K562 (cell line): Measurements from ENCODE around the gene IDI1. TPM values are rescaled to one million over a fixed set of nuclear protein-coding genes. Genes with fewer than 3 reads are reported as not detected.
A peak's percentile ranks its signal among the peaks of the same experiment; 100 is the strongest.

ENCODE experiments used
- ARID1B ChIP-seq: fragments of 450-650 bp; IDR thresholded peaks from 2 replicates; pipeline ENCODE4 v1.6.1; 2016; ENCODE audit warnings: antibody characterized with exemption, mild to moderate bottlenecking, inconsistent platforms
- ARNT ChIP-seq, 2 experiments: fragments of 450-650 bp; IDR thresholded peaks; 2 replicates each; pipeline ENCODE4 v1.6.1; 2016; ENCODE audit warnings: mild to moderate bottlenecking in 1 of 2
- BRCA1 ChIP-seq, 2 experiments: fragments of 450-650 bp in 1 of 2; sonication (generic) in 1 of 2; formaldehyde crosslinking in 1 of 2; IDR thresholded peaks; 2 replicates each; pipeline versions ENCODE4 v1.5.0 to v1.6.1; 2017 to 2020; ENCODE audit warnings: mild to moderate bottlenecking in 1 of 2, missing genetic modification reagents in 1 of 2
- DDX20 ChIP-seq: fragments of 450-650 bp; IDR thresholded peaks from 2 replicates; pipeline ENCODE4 v1.6.1; 2016; ENCODE audit warnings: missing genetic modification characterization, low read depth, mild to moderate bottlenecking, missing compliant biosample characterization, moderate library complexity
- JUN ChIP-seq, 2 experiments: sonication (generic) in 1 of 2; formaldehyde crosslinking in 1 of 2; IDR thresholded peaks; 2 replicates each; pipeline versions ENCODE4 v1.6.1 to v1.8.0; 2012 to 2022; ENCODE audit warnings: borderline replicate concordance in 2 of 2, mild to moderate bottlenecking in 2 of 2, improper control_type of control experiment in 1 of 2, low read depth in 1 of 2, low read length in 1 of 2, missing genetic modification reagents in 1 of 2
- MED1 ChIP-seq: sonication (generic); formaldehyde crosslinking; IDR thresholded peaks from 2 replicates; pipeline ENCODE4 v1.8.1; 2023; ENCODE audit warnings: missing genetic modification reagents, borderline replicate concordance
- SAP30 ChIP-seq: fragments of 200-600 bp; sonication (generic); IDR thresholded peaks from 2 replicates; pipeline ENCODE4 v1.6.1; 2012; ENCODE audit warnings: borderline replicate concordance, low read depth, mild to moderate bottlenecking, moderate library complexity, low read length, control low read depth, inconsistent platforms; ENCODE audit not compliant: insufficient read depth, poor library complexity, severe bottlenecking
- SRSF7 ChIP-seq: fragments of 200-400 bp; formaldehyde crosslinking; optimal IDR thresholded peaks from 2 replicates; pipeline ENCODE3; 2017; ENCODE audit warnings: mild to moderate bottlenecking, low read depth, low read length
- ZNF282 ChIP-seq: sonication (generic); formaldehyde crosslinking; IDR thresholded peaks from 2 replicates; pipeline ENCODE4 v1.8.1; 2023; ENCODE audit warnings: missing genetic modification reagents
- ZNF354B ChIP-seq: fragments of 250-450 bp; sonication (Bioruptor Pico); IDR thresholded peaks from 2 replicates; pipeline ENCODE4 v1.4.0; 2020
- polyA plus RNA-seq, 8 experiments: library from polyadenylated mRNA; depleted of rRNA in 4 of 8; stranded (reverse) in 5 of 8; unstranded in 3 of 8; fragments of >200 nt; fragmentation: Nextera tagmentation in 2 of 8; fragmentation: Illumina TruSeq in 1 of 8; extraction: Ambion mirVana in 2 of 8; extraction: Trizol in 1 of 8; gene quantifications; 2 replicates each; pipeline versions ENCODE4 v1.2.1 to v1.2.3, GENCODE V29; 2011 to 2014; ENCODE audit warnings: inconsistent platforms in 1 of 8, missing spikeins in 1 of 8
- total RNA-seq, 7 experiments: library from RNA; depleted of rRNA in 6 of 7; stranded (reverse); fragments of >200 nt in 6 of 7; fragmentation: Illumina TruSeq in 2 of 7; extraction: Trizol in 2 of 7; gene quantifications; 2 replicates each; pipeline versions ENCODE4 v1.2.1 to v1.2.3, GENCODE V29; 2011 to 2021; ENCODE audit warnings: low replicate concordance in 1 of 7
- TF ChIP-seq, protein P1 (sequence below), 2 experiments: IDR thresholded peaks in 1 of 2; conservative IDR thresholded peaks in 1 of 2; 2 replicates each; pipeline ENCODE4 v1.6.1; 2016; ENCODE audit warnings: low read depth in 2 of 2, mild to moderate bottlenecking in 1 of 2, missing compliant biosample characterization in 1 of 2, missing genetic modification characterization in 1 of 2, moderate library complexity in 1 of 2
- TF ChIP-seq, protein P2 (sequence below): fragments of 450-650 bp; IDR thresholded peaks from 2 replicates; pipeline ENCODE4 v1.6.1; 2016; ENCODE audit warnings: low read depth, mild to moderate bottlenecking, moderate library complexity
- TF ChIP-seq, protein P3 (sequence below): sonication (generic); formaldehyde crosslinking; IDR thresholded peaks from 2 replicates; pipeline ENCODE4 v1.8.0; 2023; ENCODE audit warnings: mild to moderate bottlenecking, missing genetic modification reagents

Gene IDI1
- total and polyA plus RNA-seq, 9 of the 15 experiments (the other 6 are each of a cell fraction or from before 2014, with no cell fraction given), result 70.0 to 265 (median 119) TPM

DNA sequence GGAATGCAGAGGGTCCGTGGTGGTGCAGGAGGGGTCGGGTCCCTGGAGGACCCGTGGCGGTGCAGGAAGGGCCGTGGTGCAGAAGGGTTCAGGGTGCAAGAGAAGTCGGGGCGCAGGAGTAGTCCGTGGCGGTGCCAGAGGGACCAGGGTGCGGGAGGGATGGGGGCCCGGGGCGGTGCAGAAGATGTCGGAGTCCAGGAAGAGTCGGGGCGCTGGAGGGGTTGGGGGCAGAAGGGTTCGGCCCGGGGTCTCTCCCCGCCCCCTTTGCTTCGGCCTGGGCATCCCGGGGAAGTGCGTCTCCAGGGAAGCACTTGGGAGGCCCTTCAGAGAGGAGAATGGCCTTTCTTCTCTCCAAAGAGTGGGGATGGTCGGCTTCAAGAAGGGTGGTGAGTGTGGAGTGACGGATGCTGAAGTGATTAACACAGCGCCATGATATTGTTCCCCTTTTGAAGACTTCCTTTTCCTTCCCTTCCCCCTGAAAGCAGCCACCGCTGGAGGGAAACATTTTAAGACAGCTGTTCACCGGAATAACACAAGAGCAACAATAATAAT is 8.3 kb upstream of the IDI1 start (continued):
- TF ChIP-seq SAP30 (peak; percentile 8), ARNT (IDR thresholded peaks at IDR 0.05) (no peak), JUN (IDR thresholded peaks at IDR 0.05; ENCODE audit: borderline replicate concordance, low read depth, low read length) (no peak), JUN (CRISPR knock-in tag; IDR thresholded peaks at IDR 0.05; ENCODE audit: borderline replicate concordance) (no peak), DDX20 (tag) (no peak), ZNF282 (CRISPR knock-in tag) (0 out of 2 replicates have a peak, but pooled peaks have one; percentile 17), SRSF7 (no peak), ZNF354B (CRISPR knock-in tag) (no peak), ARID1B (no peak), MED1 (CRISPR knock-in tag) (no peak), BRCA1 (IDR thresholded peaks at IDR 0.05) (no peak), BRCA1 (CRISPR knock-in tag; IDR thresholded peaks at IDR 0.05) (no peak)
- TF ChIP-seq, protein P1, sequence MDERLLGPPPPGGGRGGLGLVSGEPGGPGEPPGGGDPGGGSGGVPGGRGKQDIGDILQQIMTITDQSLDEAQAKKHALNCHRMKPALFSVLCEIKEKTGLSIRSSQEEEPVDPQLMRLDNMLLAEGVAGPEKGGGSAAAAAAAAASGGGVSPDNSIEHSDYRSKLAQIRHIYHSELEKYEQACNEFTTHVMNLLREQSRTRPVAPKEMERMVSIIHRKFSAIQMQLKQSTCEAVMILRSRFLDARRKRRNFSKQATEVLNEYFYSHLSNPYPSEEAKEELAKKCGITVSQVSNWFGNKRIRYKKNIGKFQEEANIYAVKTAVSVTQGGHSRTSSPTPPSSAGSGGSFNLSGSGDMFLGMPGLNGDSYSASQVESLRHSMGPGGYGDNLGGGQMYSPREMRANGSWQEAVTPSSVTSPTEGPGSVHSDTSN (CRISPR knock-in tag; IDR thresholded peaks at IDR 0.05; ENCODE audit: low read depth), result no peak
- TF ChIP-seq, protein P1 (tag; conservative IDR thresholded peaks at IDR 0.05; ENCODE audit: low read depth), result peak; percentile 28; the same call in 1 of the 2 replicates
- TF ChIP-seq, protein P2, sequence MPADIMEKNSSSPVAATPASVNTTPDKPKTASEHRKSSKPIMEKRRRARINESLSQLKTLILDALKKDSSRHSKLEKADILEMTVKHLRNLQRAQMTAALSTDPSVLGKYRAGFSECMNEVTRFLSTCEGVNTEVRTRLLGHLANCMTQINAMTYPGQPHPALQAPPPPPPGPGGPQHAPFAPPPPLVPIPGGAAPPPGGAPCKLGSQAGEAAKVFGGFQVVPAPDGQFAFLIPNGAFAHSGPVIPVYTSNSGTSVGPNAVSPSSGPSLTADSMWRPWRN, result no peak
- TF ChIP-seq, protein P3, sequence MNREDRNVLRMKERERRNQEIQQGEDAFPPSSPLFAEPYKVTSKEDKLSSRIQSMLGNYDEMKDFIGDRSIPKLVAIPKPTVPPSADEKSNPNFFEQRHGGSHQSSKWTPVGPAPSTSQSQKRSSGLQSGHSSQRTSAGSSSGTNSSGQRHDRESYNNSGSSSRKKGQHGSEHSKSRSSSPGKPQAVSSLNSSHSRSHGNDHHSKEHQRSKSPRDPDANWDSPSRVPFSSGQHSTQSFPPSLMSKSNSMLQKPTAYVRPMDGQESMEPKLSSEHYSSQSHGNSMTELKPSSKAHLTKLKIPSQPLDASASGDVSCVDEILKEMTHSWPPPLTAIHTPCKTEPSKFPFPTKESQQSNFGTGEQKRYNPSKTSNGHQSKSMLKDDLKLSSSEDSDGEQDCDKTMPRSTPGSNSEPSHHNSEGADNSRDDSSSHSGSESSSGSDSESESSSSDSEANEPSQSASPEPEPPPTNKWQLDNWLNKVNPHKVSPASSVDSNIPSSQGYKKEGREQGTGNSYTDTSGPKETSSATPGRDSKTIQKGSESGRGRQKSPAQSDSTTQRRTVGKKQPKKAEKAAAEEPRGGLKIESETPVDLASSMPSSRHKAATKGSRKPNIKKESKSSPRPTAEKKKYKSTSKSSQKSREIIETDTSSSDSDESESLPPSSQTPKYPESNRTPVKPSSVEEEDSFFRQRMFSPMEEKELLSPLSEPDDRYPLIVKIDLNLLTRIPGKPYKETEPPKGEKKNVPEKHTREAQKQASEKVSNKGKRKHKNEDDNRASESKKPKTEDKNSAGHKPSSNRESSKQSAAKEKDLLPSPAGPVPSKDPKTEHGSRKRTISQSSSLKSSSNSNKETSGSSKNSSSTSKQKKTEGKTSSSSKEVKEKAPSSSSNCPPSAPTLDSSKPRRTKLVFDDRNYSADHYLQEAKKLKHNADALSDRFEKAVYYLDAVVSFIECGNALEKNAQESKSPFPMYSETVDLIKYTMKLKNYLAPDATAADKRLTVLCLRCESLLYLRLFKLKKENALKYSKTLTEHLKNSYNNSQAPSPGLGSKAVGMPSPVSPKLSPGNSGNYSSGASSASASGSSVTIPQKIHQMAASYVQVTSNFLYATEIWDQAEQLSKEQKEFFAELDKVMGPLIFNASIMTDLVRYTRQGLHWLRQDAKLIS (CRISPR knock-in tag), result no peak
